GM23248 (cell line): ENCODE data around the gene PREX1.

Experiments
- EZH2 ChIP-seq: fragments of 200-600 bp; sonication (generic); IDR thresholded peaks from 2 replicates; pipeline ENCODE4 v1.6.1; 2018; ENCODE audit warnings: antibody characterized with exemption, mild to moderate bottlenecking; ENCODE audit not compliant: insufficient read depth, poor library complexity, severe bottlenecking
- EZH2phosphoT487 ChIP-seq: fragments of 200-600 bp; sonication (generic); IDR thresholded peaks from 2 replicates; pipeline ENCODE4 v1.6.1; 2018; ENCODE audit warnings: antibody characterized with exemption, moderate library complexity, mild to moderate bottlenecking, low read depth; ENCODE audit not compliant: insufficient read depth

DNA sequence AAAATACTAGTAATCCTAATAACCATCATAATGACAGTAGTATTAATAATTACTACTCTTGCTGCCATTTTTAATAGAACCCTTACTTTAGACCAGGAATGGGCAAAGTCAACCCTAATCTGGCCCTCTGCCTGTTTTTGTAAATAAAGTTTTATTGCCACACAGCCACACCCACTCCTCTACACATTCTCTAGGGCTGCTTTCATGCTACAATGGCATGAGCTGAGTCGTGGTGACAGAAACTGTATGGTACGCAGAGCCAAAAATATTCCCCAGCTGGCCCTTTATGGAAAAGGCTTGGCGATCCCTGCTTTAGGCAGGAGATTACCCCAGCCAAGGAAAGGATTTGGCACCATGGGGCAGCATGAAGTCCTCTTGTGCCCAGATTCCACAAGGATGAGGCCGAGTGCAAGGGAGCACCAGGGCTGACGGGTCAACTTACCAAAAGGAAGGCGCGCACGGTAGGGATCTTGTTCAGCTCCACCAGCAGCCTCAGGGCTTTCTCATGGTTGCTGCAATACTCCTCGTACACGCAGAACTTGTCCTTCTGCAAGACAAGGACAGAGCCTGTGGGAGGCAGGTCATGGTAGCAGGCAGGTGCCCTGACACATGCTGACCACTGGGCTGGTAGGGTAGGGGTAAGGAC, 93.6 kb downstream of the PREX1 start:
- TF ChIP-seq EZH2 = no peak
- TF ChIP-seq EZH2phosphoT487 = no peak
